C4-2B (cell line): ENCODE data around the gene PGGT1B.
A peak's percentile ranks its signal among the peaks of the same experiment; 100 is the strongest.
"Not testable (repeated sequence)": the region's sequence is repeated elsewhere in the genome, so short reads cannot be mapped to it uniquely, and the experiment has no call there.

Experiments used
- H3K27ac ChIP-seq: fragments of 450-650 bp; 2 replicates; pipeline ENCODE4 v1.5.1; 2017
- CTCF ChIP-seq: fragments of 450-650 bp; conservative IDR thresholded peaks from 2 replicates; pipeline ENCODE4 v1.5.1; 2017; ENCODE audit warnings: mild to moderate bottlenecking
- ZFX ChIP-seq: fragments of 450-650 bp; IDR thresholded peaks from 2 replicates; pipeline ENCODE4 v1.6.1; 2017

The PGGT1B gene

GRCh38 chr5:115260248-115260647 lies 2.4 kb downstream of the PGGT1B start:
- H3K27ac ChIP-seq = no peak overlapping the region
- TF ChIP-seq CTCF (no peak), ZFX (no peak)

GRCh38 chr5:115257981-115258380 lies 4.7 kb downstream of the PGGT1B start:
- TF ChIP-seq ZFX (no peak), CTCF (no peak)

DNA sequence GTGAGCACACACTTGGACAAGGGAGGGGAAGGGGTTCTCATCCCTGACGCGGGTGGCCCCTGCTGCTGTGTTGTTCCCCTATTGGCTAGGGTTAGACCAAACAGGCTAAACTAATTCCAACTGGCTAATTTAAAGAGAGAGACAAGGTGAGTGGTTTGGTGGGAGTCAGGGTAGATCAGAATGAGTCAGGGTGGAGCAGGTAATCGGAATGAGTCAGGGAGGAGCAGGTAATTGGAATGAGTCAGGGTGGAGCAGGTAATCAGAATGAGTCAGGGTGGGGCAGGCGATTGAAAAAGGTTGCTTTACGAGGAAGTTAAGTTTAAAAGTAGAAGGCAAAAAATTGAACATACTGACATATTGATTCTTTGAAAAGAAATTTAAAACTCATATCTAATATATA lies 13.3 kb downstream of the PGGT1B start:
- not testable (repeated sequence) for H3K27ac ChIP-seq

More at GRCh38 chr5:115257981-115258380, 4.7 kb downstream of the PGGT1B start:
- H3K27ac ChIP-seq = no peak overlapping the region

- TF ChIP-seq CTCF = peak; percentile 93
- no peak for TF ChIP-seq ZFX
- H3K27ac ChIP-seq = no peak overlapping the region
These were observed 16.2 kb downstream of the PGGT1B start for GRCh38 chr5:115246361-115246991.

GRCh38 chr5:115243412-115243811 lies 19.3 kb downstream of the PGGT1B start:
- TF ChIP-seq CTCF (no peak), ZFX (no peak)

DNA sequence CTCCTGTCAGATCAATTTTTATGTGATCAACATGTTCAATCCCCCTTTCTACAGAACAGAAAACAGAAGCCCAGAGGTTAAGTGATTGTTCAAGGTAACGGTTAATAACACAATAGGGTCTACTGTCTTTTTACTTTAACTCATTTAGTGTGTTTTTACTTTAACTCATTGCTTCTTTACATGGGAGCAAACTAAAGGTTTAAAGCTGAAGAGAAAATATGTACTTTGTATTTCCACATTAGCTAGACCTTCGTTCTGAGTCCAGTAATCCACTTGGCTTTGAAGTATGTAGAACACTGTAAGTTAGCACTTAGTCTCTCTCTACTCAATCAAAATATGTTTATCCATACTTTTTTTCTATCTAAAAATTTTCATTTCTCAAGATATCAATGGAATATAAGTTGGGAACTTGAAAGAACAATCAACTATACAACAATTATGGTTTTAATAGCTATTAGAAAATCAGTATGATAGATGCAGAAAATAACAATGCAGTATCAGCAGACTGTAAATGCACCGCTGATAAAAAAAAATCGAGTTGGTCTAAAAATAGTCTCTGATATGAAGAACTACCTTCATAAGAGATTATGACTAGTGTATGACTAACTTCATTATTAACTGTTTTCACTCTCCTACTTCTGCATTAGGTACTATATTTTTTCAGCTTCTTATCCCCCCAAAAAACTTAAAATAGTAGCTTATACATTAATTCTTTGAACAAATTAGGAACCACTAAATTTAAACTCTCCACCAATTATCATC lies 20.6 kb downstream of the PGGT1B start:
- TF ChIP-seq ZFX (no peak), CTCF (no peak)
- no peak overlapping the region for H3K27ac ChIP-seq

More at GRCh38 chr5:115243412-115243811, 19.3 kb downstream of the PGGT1B start:
- no peak overlapping the region for H3K27ac ChIP-seq

DNA sequence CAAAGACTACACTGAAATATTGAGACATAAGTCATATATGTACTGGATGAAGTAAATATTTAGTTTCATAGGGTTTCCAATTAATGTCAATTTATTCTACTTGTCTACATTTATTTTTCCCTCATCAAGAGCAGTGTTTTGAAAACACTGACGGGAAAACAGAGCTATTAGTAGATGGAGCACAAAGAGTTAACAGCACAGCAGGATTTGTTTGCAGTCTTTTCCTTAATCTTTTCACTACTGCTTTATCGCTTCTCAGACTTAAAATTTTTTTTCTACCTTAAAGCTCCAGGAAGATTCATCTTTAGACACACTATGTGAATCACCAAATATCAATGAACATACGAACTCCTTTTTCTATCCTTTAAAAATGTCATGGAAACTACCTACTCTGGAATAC lies 25.6 kb downstream of the PGGT1B start:
- TF ChIP-seq CTCF = no peak
- H3K27ac ChIP-seq = no peak overlapping the region

DNA sequence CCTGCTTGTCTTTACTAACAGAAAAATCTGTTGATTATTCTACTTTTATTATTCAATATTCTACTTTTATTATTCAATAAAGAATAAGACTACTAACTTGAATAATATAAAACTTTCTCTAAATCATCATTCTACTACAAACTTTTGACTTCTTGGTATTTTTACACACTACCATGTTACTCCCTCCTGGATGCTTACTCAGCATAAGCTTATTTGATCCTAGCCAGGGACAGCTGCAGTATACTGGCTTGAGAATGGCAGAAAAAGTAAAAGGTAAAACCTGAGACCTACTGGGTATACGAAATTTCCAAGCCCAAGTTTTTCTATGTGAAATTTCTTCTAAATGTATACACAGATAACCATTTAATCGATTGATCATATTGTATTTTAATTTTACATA lies 26.1 kb downstream of the PGGT1B start:
- H3K27ac ChIP-seq = no peak overlapping the region
- TF ChIP-seq CTCF (no peak), ZFX (no peak)
